ENCODE data around the gene FRRS1L. TPM values are rescaled to one million over a fixed set of nuclear protein-coding genes. Genes with fewer than 3 reads are reported as not detected.

The FRRS1L gene
- total and polyA plus RNA-seq, 2 donors (not counting 1 experiment from before 2014, with no cell fraction given): 0.08 to 0.17 TPM

DNA sequence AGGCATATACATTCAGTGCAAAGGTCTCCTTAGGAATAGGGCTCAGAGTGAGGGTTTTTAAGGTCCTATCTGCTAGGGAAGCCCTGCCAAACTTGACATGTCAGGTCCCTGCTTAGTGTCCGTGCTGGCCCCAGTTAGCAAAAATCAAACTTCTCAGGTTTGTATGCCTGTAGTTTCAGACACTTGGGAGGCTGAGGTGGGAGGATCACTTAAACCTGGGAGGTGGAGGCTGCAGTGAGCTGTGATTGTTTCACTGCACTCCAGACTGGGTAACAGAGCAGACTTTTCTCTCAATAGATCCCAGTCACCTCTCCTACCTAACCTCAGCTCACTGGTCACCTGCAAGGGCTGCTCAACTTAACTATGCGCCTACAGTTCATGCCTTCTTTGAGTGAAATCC is 28.6 kb downstream of the FRRS1L start:
- no peak overlapping the region for H3K4me3 ChIP-seq (replicated peaks in 1 of 4; ENCODE audit: control extremely low read depth in 1 of 4, insufficient read depth in 1 of 4, low read depth in 3 of 4, low read length in 4 of 4)
- no peak overlapping the region for H2AFZ ChIP-seq (ENCODE audit: low read length)
- H3K36me3 ChIP-seq (ENCODE audit: control insufficient read depth, insufficient read depth, low read length): no peaks in the 10 kb centered on the region
- H3K4me1 ChIP-seq (ENCODE audit: control insufficient read depth, extremely low read depth, insufficient read depth, low read length): no peaks in the 10 kb centered on the region
- no peak overlapping the region for H3K27ac ChIP-seq (ENCODE audit: insufficient read depth, low read length)
- H3K27me3 ChIP-seq (ENCODE audit: control insufficient read depth, insufficient read depth, low read length): no peaks in the 10 kb centered on the region
- H4K20me1 ChIP-seq (ENCODE audit: control insufficient read depth, extremely low read depth, insufficient read depth, low read length): no peaks in the 10 kb centered on the region
- H3K9me3 ChIP-seq (ENCODE audit: control insufficient read depth, insufficient read depth, low read depth, low read length): no peaks in the 10 kb centered on the region
- no peak overlapping the region for H3K9ac ChIP-seq (ENCODE audit: insufficient read depth, low read length)
- no peaks in the 10 kb centered on the region for H3K79me2 ChIP-seq (ENCODE audit: control insufficient read depth, insufficient read depth, low read length)
- H3K4me2 ChIP-seq (ENCODE audit: extremely low read depth, insufficient read depth, low read length): no peak overlapping the region
- no peak for DNase-seq (ENCODE audit: low read depth in 2 of 2)
- TF ChIP-seq, protein P1, sequence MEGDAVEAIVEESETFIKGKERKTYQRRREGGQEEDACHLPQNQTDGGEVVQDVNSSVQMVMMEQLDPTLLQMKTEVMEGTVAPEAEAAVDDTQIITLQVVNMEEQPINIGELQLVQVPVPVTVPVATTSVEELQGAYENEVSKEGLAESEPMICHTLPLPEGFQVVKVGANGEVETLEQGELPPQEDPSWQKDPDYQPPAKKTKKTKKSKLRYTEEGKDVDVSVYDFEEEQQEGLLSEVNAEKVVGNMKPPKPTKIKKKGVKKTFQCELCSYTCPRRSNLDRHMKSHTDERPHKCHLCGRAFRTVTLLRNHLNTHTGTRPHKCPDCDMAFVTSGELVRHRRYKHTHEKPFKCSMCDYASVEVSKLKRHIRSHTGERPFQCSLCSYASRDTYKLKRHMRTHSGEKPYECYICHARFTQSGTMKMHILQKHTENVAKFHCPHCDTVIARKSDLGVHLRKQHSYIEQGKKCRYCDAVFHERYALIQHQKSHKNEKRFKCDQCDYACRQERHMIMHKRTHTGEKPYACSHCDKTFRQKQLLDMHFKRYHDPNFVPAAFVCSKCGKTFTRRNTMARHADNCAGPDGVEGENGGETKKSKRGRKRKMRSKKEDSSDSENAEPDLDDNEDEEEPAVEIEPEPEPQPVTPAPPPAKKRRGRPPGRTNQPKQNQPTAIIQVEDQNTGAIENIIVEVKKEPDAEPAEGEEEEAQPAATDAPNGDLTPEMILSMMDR (conservative IDR thresholded peaks at IDR 0.05 in 1 of 2, IDR thresholded peaks at IDR 0.05 in 1 of 2; ENCODE audit: low read depth in 1 of 2, low read length in 2 of 2): no peak
- no peak for TF ChIP-seq EZH2 (IDR thresholded peaks at IDR 0.05; ENCODE audit: low read length, missing control alignments)

DNA sequence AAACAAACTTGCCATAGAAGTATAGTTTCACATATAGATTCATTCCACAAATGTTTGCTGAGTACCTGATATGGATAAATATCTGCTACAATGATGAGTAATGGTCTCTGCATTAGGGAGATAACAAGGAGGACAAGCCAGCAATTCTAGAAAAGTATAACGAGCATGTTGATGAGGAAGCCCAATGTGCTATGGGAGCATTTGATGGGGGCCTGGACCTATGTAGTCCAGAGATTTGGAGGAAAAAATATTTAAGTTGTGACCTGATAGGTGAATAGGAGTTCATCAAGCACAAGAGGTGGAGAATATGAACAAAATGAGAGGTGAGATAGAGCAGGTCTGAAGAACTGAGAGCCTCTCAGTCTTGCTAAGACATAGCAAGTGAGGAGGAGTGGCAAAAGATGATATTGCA is 32.9 kb downstream of the FRRS1L start:
- H3K9ac ChIP-seq (ENCODE audit: insufficient read depth, low read length): no peak overlapping the region
- no peaks in the 10 kb centered on the region for H4K20me1 ChIP-seq (ENCODE audit: control insufficient read depth, extremely low read depth, insufficient read depth, low read length)
- H3K27me3 ChIP-seq (ENCODE audit: control insufficient read depth, insufficient read depth, low read length): no peaks in the 10 kb centered on the region
- TF ChIP-seq, protein P1 (conservative IDR thresholded peaks at IDR 0.05 in 1 of 2, IDR thresholded peaks at IDR 0.05 in 1 of 2; ENCODE audit: low read depth in 1 of 2, low read length in 2 of 2): no peak
- no peak for TF ChIP-seq EZH2 (IDR thresholded peaks at IDR 0.05; ENCODE audit: low read length, missing control alignments)
- no peaks in the 10 kb centered on the region for H3K9me3 ChIP-seq (ENCODE audit: control insufficient read depth, insufficient read depth, low read depth, low read length)
- no peak overlapping the region for H2AFZ ChIP-seq (ENCODE audit: low read length)
- no peak overlapping the region for H3K4me3 ChIP-seq (replicated peaks in 1 of 4; ENCODE audit: control extremely low read depth in 1 of 4, insufficient read depth in 1 of 4, low read depth in 3 of 4, low read length in 4 of 4)
- H3K36me3 ChIP-seq (ENCODE audit: control insufficient read depth, insufficient read depth, low read length): no peaks in the 10 kb centered on the region
- no peak for DNase-seq (ENCODE audit: low read depth in 2 of 2)
- H3K4me1 ChIP-seq (ENCODE audit: control insufficient read depth, extremely low read depth, insufficient read depth, low read length): no peaks in the 10 kb centered on the region
- no peak overlapping the region for H3K4me2 ChIP-seq (ENCODE audit: extremely low read depth, insufficient read depth, low read length)
- H3K27ac ChIP-seq (ENCODE audit: insufficient read depth, low read length): no peak overlapping the region
- no peaks in the 10 kb centered on the region for H3K79me2 ChIP-seq (ENCODE audit: control insufficient read depth, insufficient read depth, low read length)

DNA sequence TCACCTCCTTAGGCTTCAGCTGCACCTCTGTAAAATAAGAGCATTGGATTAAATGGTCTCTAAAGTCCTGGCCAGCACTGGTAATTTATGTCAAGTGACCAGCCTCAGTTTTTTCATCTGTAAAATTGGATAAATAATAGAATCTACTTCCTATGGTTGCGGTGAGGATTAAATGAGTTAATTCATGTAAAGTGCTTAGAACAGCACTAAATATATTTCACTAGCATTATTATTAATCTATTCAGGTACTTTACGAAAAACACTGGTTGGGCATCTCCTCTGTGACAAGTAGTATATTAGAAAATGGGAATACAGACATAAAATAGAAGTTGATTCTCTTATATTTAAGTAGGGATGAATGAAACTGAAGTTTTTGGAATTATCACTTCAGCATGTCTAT is 33.5 kb downstream of the FRRS1L start:
- Histone ChIP-seq H3K36me3 (ENCODE audit: control insufficient read depth, insufficient read depth, low read length) (no peaks in the 10 kb centered on the region), H3K4me3 (replicated peaks in 1 of 4; ENCODE audit: control extremely low read depth in 1 of 4, insufficient read depth in 1 of 4, low read depth in 3 of 4, low read length in 4 of 4) (no peak overlapping the region), H3K4me2 (ENCODE audit: extremely low read depth, insufficient read depth, low read length) (no peak overlapping the region), H3K27me3 (ENCODE audit: control insufficient read depth, insufficient read depth, low read length) (no peaks in the 10 kb centered on the region), H3K4me1 (ENCODE audit: control insufficient read depth, extremely low read depth, insufficient read depth, low read length) (no peaks in the 10 kb centered on the region), H3K79me2 (ENCODE audit: control insufficient read depth, insufficient read depth, low read length) (no peaks in the 10 kb centered on the region), H4K20me1 (ENCODE audit: control insufficient read depth, extremely low read depth, insufficient read depth, low read length) (no peaks in the 10 kb centered on the region), H2AFZ (ENCODE audit: low read length) (no peak overlapping the region), H3K27ac (ENCODE audit: insufficient read depth, low read length) (no peak overlapping the region), H3K9me3 (ENCODE audit: control insufficient read depth, insufficient read depth, low read depth, low read length) (no peaks in the 10 kb centered on the region), H3K9ac (ENCODE audit: insufficient read depth, low read length) (no peak overlapping the region)
- no peak for DNase-seq (ENCODE audit: low read depth in 2 of 2)
- TF ChIP-seq, protein P1 (conservative IDR thresholded peaks at IDR 0.05 in 1 of 2, IDR thresholded peaks at IDR 0.05 in 1 of 2; ENCODE audit: low read depth in 1 of 2, low read length in 2 of 2): no peak
- TF ChIP-seq EZH2 (IDR thresholded peaks at IDR 0.05; ENCODE audit: low read length, missing control alignments): no peak
